ENCODE measurements around the gene CXCL12.

CXCL12 gene

GRCh38 chr10:44333511-44333910 lies 51.4 kb downstream of the CXCL12 start:
- no peak for FAIRE-seq

DNA sequence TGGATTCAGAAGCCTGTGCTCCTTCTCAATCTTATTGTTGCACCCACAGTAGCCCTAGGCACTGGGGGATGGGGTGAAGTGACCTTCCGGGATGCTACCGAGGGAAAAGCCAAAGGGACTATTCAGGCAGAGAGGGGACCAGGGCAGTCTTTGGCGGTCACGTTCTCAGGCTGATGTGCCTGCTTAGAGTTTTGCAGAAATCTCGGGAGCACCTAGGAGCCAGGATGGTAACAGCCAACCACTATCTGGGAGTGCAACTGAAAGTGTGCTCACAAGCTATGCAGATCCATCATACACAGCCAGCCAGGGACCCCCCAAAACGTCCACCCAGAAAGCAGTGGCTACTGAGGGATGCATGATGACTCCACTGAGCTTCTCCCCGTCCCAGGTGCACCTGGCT lies 52.4 kb downstream of the CXCL12 start:
- FAIRE-seq, result no peak

GRCh38 chr10:44330431-44330830 lies 54.5 kb downstream of the CXCL12 start:
- FAIRE-seq, result no peak

GRCh38 chr10:44327461-44327860 lies 57.4 kb downstream of the CXCL12 start:
- FAIRE-seq, result no peak

All from G401.6 (cell line).